ENCODE measurements around the gene SETBP1.

Gene SETBP1

DNA sequence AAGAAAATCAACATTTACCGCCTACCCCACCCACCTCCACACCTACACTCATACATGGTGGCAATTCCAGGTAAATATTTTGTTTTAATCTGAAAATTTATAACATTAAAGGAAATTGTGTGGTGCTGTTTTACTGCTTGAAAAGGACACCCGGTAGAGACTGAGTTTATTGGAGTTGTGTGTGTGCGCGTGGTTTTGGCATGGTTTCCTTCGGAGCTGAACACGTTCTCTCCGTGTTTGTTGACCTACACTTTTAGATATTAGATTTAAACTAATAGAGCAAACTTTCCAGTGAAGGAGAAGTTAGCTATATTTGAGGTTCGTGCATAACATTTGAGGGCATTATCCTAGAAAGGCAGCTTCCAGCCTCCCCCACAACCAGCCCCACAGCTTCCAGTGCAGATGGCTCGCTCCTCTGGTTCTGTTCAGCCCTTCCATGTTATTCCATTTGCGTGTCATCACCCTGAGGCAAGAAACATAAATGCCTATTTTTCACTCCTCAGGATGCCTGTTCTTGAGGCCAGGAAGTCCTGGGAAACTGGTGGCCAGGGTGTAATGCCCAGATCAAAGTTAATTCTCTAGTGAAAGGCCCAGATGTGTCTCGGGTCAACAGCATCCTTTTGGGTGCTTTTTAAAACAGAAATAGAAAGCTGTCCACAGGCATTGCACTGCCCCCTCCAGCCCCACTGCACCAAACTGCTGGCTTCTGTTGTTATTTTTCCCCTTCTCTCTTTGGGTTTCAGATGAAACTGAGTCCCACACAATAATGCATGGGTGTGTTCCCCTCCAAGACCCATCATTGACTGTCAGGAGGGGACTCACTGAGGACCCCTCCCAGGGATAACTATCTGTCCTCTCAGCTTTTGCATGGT lies 190.2 kb downstream of the SETBP1 start:
- DNase-seq (ENCODE audit: low read depth), result no peak

DNA sequence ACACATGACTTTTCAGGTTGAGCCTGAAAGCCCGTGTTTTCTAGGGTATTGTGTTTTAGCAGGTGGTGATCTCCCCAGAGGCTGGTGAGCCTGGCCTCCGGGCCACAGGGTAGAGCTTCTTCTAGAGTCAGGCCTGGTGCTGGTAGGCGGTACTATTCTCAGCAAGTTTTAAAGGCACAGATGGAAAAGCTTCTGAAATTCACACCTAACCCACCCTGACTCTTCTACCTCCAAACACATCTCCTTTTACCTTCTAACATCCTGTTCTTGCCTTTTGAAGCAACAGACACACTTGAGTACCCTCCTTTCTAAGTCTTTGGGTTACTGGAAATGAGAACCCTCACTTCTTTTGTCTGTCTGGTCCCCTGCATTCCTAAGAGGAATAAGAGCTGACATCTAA lies 191.1 kb downstream of the SETBP1 start:
- no peak for DNase-seq (ENCODE audit: low read depth)

DNA sequence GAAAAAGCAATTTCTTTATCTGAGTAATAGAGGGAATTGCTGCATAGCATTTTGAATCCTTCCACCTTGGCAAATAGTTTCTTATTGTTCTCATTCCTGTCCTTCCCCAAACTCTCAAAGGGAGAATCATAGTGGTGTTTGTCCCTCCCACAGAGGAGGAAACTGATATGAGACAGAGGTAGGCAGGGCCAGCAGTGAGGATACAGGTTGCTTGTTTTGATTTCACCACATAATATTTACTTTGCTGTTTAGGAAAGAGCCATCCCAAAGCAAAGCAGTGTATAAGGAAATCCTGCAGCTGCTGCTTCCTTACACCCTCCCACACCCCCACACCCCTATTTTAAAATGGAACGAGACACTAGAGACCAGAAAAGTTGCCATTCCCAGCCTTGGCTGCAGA lies 195.3 kb downstream of the SETBP1 start:
- no peak for DNase-seq (ENCODE audit: low read depth)

DNA sequence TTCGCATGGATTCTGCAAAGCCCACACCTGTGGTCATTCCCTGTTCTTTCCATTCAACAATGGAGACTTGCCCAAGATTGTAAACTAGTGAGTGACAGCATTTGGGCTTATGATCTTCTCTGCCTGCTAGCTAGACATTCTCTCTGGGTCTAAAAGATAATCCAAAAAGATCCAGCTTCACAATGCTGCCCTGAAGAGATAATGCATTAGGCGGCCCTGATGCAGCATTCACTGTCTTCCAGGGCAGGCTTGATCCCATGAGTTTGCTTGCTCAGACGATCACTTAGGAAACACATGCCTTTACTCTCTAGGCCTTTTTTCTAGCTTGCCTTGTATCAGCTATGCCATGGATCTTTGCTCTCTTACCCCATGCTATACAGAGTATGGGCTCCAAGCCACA lies 196.1 kb downstream of the SETBP1 start:
- DNase-seq (ENCODE audit: low read depth), result no peak

DNA sequence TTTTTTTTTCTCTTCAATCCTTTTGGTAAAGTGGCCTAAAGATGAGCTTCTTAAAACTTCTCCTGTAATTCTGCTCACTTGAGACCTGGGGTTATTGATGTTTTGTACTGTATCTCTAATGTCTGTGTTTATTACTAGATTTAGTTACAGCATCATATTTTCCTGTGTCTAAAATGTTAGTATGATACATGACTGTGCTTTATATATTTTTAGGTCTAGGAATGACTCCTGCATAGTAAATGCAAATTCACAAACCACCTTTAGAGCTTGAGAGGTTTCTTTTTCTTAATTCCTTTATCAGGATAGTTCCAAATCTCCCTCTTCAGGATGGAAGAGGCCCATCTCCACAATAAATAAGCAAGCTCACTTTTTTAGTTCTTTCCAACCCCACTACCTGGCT lies 197.6 kb downstream of the SETBP1 start:
- DNase-seq (ENCODE audit: low read depth), result no peak

DNA sequence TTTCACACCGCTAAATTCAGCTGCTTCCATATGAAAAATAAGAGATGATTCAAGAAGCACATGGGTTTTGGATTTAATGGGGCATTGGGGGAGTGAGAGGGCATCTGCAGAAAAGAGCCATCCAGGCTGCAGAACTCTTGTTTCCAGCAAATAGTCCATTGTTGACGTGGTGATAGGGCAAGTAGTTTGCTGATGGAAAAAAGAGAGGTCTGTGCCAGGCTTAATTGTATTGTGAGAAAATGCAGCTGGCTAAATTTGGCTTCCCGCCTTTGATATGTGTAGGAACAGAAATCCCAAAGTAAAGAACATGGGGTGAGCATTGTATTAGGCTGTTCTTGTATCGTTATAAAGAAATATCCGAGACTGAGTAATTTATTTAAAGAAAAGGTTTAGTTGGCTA lies 199.5 kb downstream of the SETBP1 start:
- no peak for DNase-seq (ENCODE audit: low read depth)

DNA sequence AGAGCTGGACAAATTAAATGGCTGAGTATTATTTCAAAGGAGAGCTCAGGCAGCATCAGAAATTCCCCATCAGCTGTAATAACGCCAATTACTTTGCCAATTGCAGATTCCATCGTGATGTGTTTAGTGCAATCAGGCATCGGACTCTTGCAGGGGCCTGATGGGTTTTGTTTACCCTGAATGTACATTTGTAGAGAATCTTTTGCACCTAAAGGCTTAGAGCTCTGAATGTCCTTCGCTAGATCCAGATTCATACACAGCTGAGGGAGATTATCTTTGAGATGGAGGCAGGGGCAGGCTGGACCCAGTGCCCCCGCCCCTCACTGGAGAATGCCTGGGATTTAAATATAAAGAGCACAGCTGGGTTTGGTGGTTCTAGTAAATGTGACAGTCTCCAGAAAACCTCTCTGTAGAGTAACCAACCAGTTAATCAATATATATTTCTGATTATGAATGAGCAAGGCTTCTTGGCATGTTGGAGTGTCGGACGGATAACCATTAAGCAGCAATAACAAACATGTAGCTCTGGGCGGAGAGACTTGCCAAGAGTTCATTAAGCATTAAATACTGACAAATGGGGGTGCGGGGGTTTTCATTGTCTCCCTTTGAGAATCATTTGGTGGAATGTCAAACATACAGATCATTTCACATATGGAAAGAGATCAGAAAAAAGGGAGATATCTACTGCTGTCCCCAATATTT lies 200.9 kb downstream of the SETBP1 start:
- no peak for DNase-seq (ENCODE audit: low read depth)

DNA sequence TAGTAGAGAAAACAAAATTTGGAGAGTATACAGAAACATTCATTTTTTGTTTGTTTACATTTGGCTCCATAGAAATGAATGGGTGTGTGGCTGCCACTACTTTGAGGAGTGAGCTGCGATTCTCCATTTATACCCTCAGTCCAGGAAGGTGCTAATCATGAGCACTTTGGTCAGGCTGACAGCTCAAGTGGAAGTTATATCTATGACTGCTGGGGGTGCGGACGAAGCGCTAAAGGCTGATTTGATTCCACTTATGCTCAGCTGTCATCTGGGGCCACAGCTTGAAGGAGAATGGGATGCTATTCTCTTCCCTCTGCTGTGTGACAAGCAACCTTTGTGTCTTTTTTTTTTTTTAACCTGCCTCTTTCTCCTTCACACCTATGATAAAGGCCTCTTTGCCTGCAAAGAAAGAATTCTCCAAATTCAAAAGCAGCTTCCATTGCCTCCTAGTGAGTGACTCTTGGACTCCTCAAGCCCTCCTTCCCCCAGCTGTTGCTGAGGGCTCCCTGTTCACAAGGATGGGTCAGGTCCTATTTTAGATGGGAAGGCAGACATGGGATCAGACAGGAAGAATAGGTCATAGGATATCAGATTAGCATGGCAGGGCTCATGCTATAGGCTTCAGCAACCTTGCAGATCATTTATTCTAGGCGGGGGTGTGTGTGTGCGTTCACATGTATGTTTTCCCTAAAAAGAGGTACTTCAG lies 201.6 kb downstream of the SETBP1 start:
- DNase-seq (ENCODE audit: low read depth), result no peak

DNA sequence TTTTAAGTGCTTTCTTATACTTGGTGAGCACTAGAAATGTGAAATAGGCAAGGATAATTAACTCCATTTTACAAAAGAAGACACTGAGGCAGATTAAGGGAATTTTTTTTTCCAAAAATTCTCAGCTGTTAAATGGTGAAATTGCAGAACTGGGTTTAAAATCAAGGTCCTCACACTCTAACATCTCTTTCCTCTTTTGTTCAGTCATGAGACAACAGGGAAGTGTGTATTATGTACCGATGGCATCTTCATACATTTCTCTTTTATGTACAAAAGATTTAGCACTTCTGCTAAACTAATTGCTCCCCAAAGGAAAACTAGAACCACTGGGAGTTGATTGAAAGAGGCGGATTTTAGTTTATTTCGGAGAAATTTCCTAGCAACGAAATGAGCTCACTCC lies 203.0 kb downstream of the SETBP1 start:
- DNase-seq (ENCODE audit: low read depth), result no peak

DNA sequence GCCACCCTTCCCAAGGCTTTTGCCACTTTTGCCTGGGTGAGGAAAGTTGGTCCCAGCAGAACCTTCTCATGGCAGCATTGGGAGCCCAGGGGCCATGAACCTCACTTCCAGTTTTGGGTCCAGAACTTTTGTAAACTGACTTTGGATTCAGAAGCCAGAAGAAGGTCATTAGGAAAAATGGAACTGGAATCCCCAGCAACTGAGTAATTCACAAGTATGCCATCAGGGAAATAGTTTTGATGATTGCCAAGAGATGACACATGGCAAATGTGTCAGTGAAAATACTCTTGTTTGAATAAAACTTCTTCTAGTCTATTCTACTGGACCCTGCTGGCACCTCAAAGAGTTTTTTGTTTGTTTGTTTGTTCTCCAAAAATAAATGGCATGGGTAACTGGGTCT lies 203.7 kb downstream of the SETBP1 start:
- no peak for DNase-seq (ENCODE audit: low read depth)

DNA sequence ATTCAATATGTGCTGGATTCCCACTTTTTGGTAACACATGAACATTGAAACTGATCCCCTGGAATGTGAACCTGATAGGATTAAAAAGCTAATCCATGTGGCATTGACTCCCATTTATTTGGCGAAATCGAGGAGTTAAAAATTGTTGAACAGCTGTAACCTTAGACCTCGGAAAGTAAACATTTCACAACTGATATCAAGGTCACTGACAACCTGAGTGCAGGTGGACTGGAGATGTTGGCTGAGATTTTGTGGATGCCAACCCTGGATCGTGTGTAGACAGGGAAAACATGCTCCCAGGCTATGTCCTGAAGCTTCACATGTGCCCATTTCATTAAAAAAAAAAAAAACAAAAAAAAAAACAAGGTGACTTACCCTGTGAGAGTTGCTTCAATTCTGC lies 204.8 kb downstream of the SETBP1 start:
- no peak for DNase-seq (ENCODE audit: low read depth)

DNA sequence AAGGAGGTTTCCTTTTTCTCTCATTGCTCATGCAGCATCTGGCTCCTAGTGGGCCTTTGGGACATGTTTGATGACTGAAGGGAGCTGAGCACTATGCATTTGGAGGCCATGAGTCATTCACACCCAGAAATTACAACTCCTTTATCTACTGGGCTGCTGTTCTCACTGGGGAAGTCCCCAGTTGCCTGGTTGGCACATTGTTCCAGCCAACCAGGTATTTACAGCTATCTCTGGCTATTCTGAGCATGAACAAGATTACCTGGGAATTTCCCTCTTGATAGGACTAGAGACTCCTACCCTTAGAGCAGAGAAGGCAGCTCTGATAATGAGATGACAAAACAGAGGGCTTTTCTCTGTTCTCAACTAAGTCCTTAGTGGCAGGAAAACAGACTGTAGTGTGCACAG lies 206.5 kb downstream of the SETBP1 start:
- DNase-seq (ENCODE audit: low read depth), result no peak

DNA sequence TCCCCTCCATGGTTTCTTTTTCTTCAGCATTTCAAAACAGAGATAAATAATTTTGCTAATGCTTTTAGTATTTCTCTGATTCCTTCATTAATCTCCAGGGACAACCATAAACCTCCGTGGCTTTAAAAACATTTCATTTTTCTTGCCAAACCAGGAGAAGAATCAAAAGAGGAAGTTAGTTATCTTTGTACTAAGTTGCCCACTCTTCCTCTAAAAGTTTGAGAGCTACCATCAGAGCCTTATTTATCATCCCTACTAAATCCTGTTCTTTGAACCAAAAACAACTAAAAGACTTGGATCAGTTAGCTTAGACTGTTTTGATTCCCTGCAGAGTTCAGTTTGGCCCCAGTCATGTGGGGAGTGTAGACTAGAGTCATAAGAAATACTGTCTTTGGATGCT lies 208.4 kb downstream of the SETBP1 start:
- DNase-seq (ENCODE audit: low read depth), result no peak

DNA sequence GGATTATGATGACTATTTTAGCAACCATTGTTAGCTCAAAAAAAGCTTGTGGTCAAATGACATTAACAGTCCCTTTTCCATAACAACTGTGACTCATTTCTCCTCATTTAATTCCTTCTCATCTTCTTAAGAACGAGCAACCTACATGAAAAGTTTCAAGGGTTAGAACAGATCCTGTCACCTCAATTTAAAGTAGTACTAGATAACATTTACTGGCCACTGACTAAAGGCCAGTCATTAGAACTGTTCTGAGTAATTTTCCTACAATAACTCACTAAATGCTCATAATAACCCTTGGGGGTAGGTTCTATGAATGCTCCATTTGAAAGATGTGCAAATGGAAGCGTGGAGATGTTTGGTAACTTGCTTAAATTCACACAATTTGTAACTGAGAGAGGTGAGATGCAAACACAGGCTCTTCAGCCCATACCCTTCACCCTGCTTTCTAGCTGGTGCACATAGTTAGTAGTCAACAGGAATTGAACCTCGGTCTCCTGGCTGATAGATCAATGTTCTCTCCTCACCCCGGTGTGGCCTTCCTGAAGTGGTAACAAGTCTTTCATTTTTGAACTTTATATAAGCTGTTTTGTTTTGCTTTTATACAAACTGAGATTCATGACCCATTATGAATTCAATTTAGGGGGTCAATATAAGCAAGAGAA lies 212.5 kb downstream of the SETBP1 start:
- no peak for DNase-seq (ENCODE audit: low read depth)

DNA sequence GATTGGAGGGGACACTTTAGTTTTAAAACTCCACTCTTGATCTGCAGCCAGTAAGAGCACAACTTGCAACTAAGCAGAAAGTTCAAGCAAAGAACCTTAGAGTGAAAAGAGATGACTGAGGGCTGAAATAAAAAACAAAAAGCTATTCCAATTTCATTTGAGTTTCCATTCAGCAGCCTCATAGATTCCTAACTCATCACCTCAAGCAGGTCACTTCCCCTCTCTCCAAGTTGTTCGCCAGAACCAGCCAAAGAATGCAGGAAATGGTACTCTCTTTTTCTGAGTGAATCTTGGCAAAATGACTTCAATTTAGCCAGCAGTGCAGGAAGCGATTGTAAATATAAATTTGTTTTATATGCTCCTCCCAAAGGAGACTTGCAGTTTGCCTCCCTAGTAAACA lies 213.3 kb downstream of the SETBP1 start:
- DNase-seq (ENCODE audit: low read depth), result no peak

DNA sequence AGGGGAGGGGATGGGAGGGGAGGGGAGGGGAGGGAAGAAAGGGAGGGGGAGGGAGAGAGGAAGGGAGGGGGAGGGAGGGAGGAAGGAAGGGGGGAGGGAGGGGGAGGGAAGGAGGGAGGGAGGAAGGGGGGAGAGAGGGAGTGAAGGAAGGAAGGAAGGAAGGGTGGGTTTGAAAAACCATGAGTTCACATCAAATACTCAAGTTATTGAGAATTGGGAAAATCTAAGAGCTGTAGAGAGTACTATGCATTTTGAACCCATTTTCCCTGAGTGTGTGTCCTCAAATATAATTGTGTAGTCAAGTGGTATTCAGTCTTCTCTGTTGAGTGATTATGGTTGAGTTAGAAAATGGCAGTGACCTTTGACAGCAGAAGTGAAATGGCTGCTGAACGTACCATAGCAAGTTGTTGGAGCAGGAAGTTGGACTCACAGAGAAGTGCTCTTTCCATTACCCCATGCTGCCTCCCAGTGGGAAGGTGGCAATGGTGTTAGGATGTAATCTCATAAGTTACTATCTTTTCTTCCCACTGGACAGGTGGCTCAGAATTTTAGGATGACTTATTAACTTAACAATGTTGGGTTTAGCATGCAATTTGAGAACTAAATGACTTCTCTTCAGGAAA lies 214.6 kb downstream of the SETBP1 start:
- DNase-seq (ENCODE audit: low read depth), result no peak

DNA sequence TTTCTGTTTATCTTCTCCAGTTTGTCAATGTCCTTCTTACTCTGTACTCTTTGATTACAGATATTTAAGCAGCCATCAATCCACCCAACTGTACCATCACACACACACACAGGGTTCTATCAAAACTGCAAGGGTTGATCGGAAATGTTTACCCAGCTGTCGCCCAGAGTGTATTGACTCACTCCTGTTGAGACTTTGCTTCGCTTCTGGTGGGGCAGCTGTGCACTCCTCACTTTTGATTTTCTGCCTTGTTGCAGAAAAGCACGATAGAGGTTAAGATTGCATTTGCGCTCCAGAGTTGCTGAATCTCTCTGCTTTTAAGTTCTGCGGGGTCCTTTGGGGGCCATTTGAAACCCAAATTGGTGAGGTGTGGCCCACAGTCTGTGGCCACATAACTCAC lies 216.2 kb downstream of the SETBP1 start:
- no peak for DNase-seq (ENCODE audit: low read depth)

DNA sequence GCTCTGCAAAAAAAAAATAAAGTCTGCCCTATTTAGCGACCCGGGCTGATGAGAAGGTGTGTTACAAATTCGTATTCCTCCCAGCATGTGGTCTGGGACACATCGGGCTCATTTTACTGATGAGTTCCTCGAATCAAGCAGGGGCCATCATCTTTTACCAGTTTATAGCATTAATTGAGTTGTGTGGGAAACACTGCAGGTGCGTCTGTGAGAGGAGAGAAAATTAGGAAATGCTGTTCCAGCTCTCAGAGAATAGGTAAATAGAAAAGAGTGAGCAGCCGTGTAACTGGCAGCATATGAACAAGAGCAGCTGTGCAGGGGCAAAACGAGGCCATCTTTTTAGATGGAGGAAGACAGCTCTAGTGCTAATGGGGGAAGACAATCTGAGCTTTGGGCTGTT lies 216.7 kb downstream of the SETBP1 start:
- no peak for DNase-seq (ENCODE audit: low read depth)

DNA sequence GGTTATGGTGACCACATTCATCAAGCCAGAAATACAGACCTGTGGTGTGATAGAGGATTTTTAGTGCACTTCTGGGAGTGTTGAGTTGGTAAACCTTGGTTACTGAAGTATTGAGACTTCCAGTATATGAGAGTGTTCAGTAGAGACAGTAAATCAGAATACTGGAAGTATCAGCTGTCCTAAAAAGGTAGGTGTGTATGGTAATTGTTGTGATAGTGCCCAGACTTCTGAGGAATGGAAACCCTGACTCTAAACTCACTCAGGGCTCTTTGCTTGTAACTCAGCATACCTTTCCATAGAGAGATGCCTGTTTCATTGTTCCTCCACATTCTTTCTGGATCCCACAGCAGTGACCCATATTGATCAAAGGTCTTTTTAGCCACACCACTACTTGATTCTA lies 217.1 kb downstream of the SETBP1 start:
- DNase-seq (ENCODE audit: low read depth), result no peak

DNA sequence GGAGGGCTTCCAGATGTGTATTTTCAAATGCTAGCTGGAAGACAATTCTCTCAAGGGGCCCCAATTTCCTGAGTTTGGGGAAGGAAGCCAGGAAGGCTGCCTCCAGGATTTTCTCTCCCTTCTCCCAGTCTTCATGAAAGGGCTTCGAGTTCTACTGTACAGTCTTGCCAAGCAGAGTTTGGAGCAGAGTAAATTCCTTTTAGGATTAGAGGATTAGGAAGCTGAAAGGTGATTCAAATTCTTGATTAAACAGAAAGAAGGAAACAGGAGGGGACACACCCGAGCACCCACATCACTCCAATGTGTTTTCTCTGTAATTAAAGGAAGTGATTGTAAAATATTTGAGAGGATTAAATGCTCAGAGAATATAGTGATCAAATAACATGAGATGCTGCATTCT lies 217.8 kb downstream of the SETBP1 start:
- no peak for DNase-seq (ENCODE audit: low read depth)

DNA sequence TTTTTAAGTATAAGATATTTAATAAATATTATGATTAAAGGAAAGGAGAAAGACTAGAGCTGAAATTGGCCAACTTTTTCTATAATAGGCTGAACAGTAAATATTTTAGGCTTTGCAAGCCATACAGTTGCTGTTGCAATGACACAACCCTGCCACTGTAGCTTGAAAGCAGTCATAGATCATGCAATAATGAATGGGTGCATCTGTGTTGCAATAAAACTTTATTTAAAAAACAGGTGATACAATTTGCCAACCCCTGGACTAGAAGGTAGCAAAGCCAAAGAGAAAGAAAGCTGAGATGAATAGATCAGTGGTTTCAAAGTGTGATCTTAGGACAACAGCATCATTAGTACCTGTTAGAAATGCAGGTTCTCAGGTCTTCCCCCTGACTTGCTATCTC lies 219.1 kb downstream of the SETBP1 start:
- DNase-seq (ENCODE audit: low read depth), result no peak

DNA sequence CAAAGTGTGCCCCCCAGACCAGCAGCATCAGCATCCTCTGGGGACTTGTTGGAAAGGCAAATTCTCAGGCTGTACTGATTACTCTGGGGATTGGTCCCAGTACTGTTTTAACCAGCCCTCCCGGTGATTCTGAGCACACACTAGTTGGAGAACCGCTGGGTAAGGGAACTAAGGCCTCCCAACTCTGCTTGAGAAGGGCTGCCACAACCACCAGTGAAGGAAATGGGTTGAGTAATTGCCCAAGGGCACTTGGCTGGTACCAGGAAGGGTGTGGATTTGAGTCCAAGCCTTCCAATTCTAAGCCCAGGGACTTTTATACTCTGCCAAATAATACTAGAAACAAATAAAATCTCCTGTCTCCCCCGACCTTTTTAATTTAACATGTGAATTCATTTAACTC lies 219.9 kb downstream of the SETBP1 start:
- no peak for DNase-seq (ENCODE audit: low read depth)
